ENCODE measurements around the gene BET1L.
"Not testable (repeated sequence)": the region's sequence is repeated elsewhere in the genome, so short reads cannot be mapped to it uniquely, and the experiment has no call there.

Gene BET1L

GRCh38 chr11:207208-207862 is at the start of gene BET1L, which contains the start of gene RIC8A:
Gene BET1L, minus strand, starts transcription at chr11:207399. Its CDS starts 78 bp downstream, at chr11:207321.
Gene RIC8A, plus strand, starts transcription at chr11:207708. Its CDS starts 1,147 bp downstream, at chr11:208855.
- peak; percentile 94 for DNase-seq (ENCODE audit: low read depth, low spot score)

- no peak for DNase-seq (ENCODE audit: low read depth, low spot score)
Observed at GRCh38 chr11:255816-256215, 48.6 kb upstream of the BET1L start.

GRCh38 chr11:255176-255575 is 48.0 kb upstream of the BET1L start:
- DNase-seq (ENCODE audit: low read depth, low spot score), result no peak

- DNase-seq (ENCODE audit: low read depth, low spot score), result no peak
Observed at GRCh38 chr11:253886-254270, 46.7 kb upstream of the BET1L start.

- no peak for DNase-seq (ENCODE audit: low read depth, low spot score)
Observed at GRCh38 chr11:253160-253885, 46.1 kb upstream of the BET1L start.

- no peak for DNase-seq (ENCODE audit: low read depth, low spot score)
Observed at GRCh38 chr11:252666-253065, 45.5 kb upstream of the BET1L start.

- no peak for DNase-seq (ENCODE audit: low read depth, low spot score)
Observed at GRCh38 chr11:251550-251949, 44.4 kb upstream of the BET1L start.

- DNase-seq (ENCODE audit: low read depth, low spot score), result peak; percentile 55
Observed at GRCh38 chr11:250740-251299, 43.6 kb upstream of the BET1L start.

GRCh38 chr11:250274-250673 is 43.1 kb upstream of the BET1L start:
- DNase-seq (ENCODE audit: low read depth, low spot score), result no peak

GRCh38 chr11:249062-249461 is 41.9 kb upstream of the BET1L start:
- DNase-seq (ENCODE audit: low read depth, low spot score), result no peak

- no peak for DNase-seq (ENCODE audit: low read depth, low spot score)
Observed at GRCh38 chr11:244376-244775, 37.2 kb upstream of the BET1L start.

GRCh38 chr11:241634-242033 is 34.4 kb upstream of the BET1L start:
- no peak for DNase-seq (ENCODE audit: low read depth, low spot score)

GRCh38 chr11:240315-240714 is 33.1 kb upstream of the BET1L start:
- no peak for DNase-seq (ENCODE audit: low read depth, low spot score)

- DNase-seq (ENCODE audit: low read depth, low spot score), result not testable (repeated sequence)
Observed at GRCh38 chr11:238346-238745, 31.1 kb upstream of the BET1L start.

GRCh38 chr11:236774-237767 is 29.9 kb upstream of the BET1L start, which contains the start of gene PSMD13:
Gene PSMD13, plus strand, starts transcription at chr11:236976. Its CDS starts 74 bp downstream, at chr11:237050.
- peak; percentile 73 for DNase-seq (ENCODE audit: low read depth, low spot score)

- peak; percentile 74 for DNase-seq (ENCODE audit: low read depth, low spot score)
Observed at GRCh38 chr11:235997-236773, 29.0 kb upstream of the BET1L start, which contains the start of gene SIRT3. Gene SIRT3, minus strand, starts transcription at chr11:236342. Its CDS starts 14 bp downstream, at chr11:236328.

GRCh38 chr11:235609-235996 is 28.4 kb upstream of the BET1L start:
- DNase-seq (ENCODE audit: low read depth, low spot score), result peak; percentile 47

GRCh38 chr11:235180-235579 is 28.0 kb upstream of the BET1L start:
- DNase-seq (ENCODE audit: low read depth, low spot score), result no peak

- DNase-seq (ENCODE audit: low read depth, low spot score), result no peak
Observed at GRCh38 chr11:232783-233565, 25.8 kb upstream of the BET1L start.

- no peak for DNase-seq (ENCODE audit: low read depth, low spot score)
Observed at GRCh38 chr11:230431-230830, 23.2 kb upstream of the BET1L start.

Measured in activated CD4-positive, CD25-positive, alpha-beta regulatory T cell treated with anti-CD3 and anti-CD28 coated beads, Interleukin-2, amount 50 U/mL, for 16 hours (primary cell).